Activated CD8-positive, alpha-beta memory T cell treated with anti-CD3 and anti-CD28 coated beads for 24 hours (primary cell): Measurements from ENCODE around the gene IL12RB1.
"Not testable (repeated sequence)": the region's sequence is repeated elsewhere in the genome, so short reads cannot be mapped to it uniquely, and the experiment has no call there.

Source experiments
- DNase-seq: peaks from one replicate; pipeline ENCODE4 v3.0.0-alpha.2; 2020

IL12RB1 gene

GRCh38 chr19:18110609-18111232, 24.0 kb upstream of the IL12RB1 start:
- DNase-seq: no peak

GRCh38 chr19:18109733-18110608, 23.2 kb upstream of the IL12RB1 start:
- DNase-seq: peak; percentile 85

GRCh38 chr19:18109341-18109732, 22.6 kb upstream of the IL12RB1 start:
- DNase-seq: no peak

GRCh38 chr19:18108897-18109296, 22.2 kb upstream of the IL12RB1 start:
- DNase-seq: no peak

- DNase-seq: no peak
Measured at GRCh38 chr19:18107235-18107634, 20.5 kb upstream of the IL12RB1 start.

GRCh38 chr19:18105259-18105658, 18.5 kb upstream of the IL12RB1 start:
- DNase-seq: not testable (repeated sequence)

- no peak for DNase-seq
Measured at GRCh38 chr19:18104793-18105131, 18.0 kb upstream of the IL12RB1 start.

GRCh38 chr19:18102916-18103542, 16.3 kb upstream of the IL12RB1 start:
- DNase-seq: no peak

GRCh38 chr19:18101268-18101667, 14.5 kb upstream of the IL12RB1 start:
- DNase-seq: no peak

- DNase-seq: no peak
Measured at GRCh38 chr19:18100710-18101109, 14.0 kb upstream of the IL12RB1 start.

- DNase-seq: no peak
Measured at GRCh38 chr19:18099623-18099995, 12.9 kb upstream of the IL12RB1 start.

- DNase-seq: peak; percentile 72
Measured at GRCh38 chr19:18098891-18099622, 12.3 kb upstream of the IL12RB1 start.

- DNase-seq: peak; percentile 64
Measured at GRCh38 chr19:18097993-18098890, 11.5 kb upstream of the IL12RB1 start.

GRCh38 chr19:18097217-18097992, 10.7 kb upstream of the IL12RB1 start, which contains the start of gene MAST3:
Gene MAST3 (plus strand): TSS chr19:18097778. CDS start chr19:18097793, 15 bp downstream.
- peak; percentile 95 for DNase-seq

GRCh38 chr19:18096258-18096657, 9.5 kb upstream of the IL12RB1 start:
- DNase-seq: no peak

GRCh38 chr19:18093439-18094161, 6.9 kb upstream of the IL12RB1 start:
- no peak for DNase-seq

- peak; percentile 90 for DNase-seq
Measured at GRCh38 chr19:18091217-18091608, 4.5 kb upstream of the IL12RB1 start.

- DNase-seq: no peak
Measured at GRCh38 chr19:18090545-18091216, 3.9 kb upstream of the IL12RB1 start.

- no peak for DNase-seq
Measured at GRCh38 chr19:18089726-18090125, 3.0 kb upstream of the IL12RB1 start.

- DNase-seq: peak; percentile 82
Measured at GRCh38 chr19:18089096-18089541, 2.4 kb upstream of the IL12RB1 start.
